ENCODE results near the gene PSMD13.
A peak's percentile ranks its signal among the peaks of the same experiment; 100 is the strongest.

The PSMD13 gene

GRCh38 chr11:208917-209260 lies 27.9 kb upstream of the PSMD13 start:
- peak overlapping the region; percentile 99 for H3K27ac ChIP-seq (replicated peaks)
- no peaks in the 10 kb centered on the region for H3K27me3 ChIP-seq (ENCODE audit: insufficient read depth, poor library complexity, severe bottlenecking)

GRCh38 chr11:209275-210121 lies 27.3 kb upstream of the PSMD13 start:
- DNase-seq (ENCODE audit: low read depth in 1 of 2, low spot score in 1 of 2): peak in 1 of 2 experiments; percentile 37
- H3K27ac ChIP-seq (replicated peaks): peak overlapping the region; percentile 99
- TF ChIP-seq POLR2AphosphoS5 (IDR thresholded peaks at IDR 0.05; ENCODE audit: low read depth) (no peak), SPI1 (IDR thresholded peaks at IDR 0.05; ENCODE audit: borderline replicate concordance, low read depth) (no peak), CTCF (IDR thresholded peaks at IDR 0.05; ENCODE audit: insufficient read depth, low read length) (no peak), GABPA (IDR thresholded peaks at IDR 0.05; ENCODE audit: low read depth) (no peak), REST (IDR thresholded peaks at IDR 0.05; ENCODE audit: insufficient replicate concordance, low read depth) (no peak)

More at GRCh38 chr11:208917-209260, 27.9 kb upstream of the PSMD13 start:
- DNase-seq (ENCODE audit: low read depth in 1 of 2, low spot score in 1 of 2): no peak
- H3K4me3 ChIP-seq (replicated peaks; ENCODE audit: insufficient read depth, low read length): peak overlapping the region; percentile 86
- no peak for TF ChIP-seq REST (IDR thresholded peaks at IDR 0.05; ENCODE audit: insufficient replicate concordance, low read depth)
- TF ChIP-seq POLR2AphosphoS5 (IDR thresholded peaks at IDR 0.05; ENCODE audit: low read depth): no peak
- no peak for TF ChIP-seq GABPA (IDR thresholded peaks at IDR 0.05; ENCODE audit: low read depth)
- no peak for TF ChIP-seq SPI1 (IDR thresholded peaks at IDR 0.05; ENCODE audit: borderline replicate concordance, low read depth)
- TF ChIP-seq CTCF (IDR thresholded peaks at IDR 0.05; ENCODE audit: insufficient read depth, low read length): no peak

GRCh38 chr11:210122-210802 lies 26.5 kb upstream of the PSMD13 start:
- DNase-seq (ENCODE audit: low read depth in 1 of 2, low spot score in 1 of 2): no peak
- TF ChIP-seq SPI1 (IDR thresholded peaks at IDR 0.05; ENCODE audit: borderline replicate concordance, low read depth) (no peak), GABPA (IDR thresholded peaks at IDR 0.05; ENCODE audit: low read depth) (no peak), REST (IDR thresholded peaks at IDR 0.05; ENCODE audit: insufficient replicate concordance, low read depth) (no peak), CTCF (IDR thresholded peaks at IDR 0.05; ENCODE audit: insufficient read depth, low read length) (no peak), POLR2AphosphoS5 (IDR thresholded peaks at IDR 0.05; ENCODE audit: low read depth) (no peak)
- no peaks in the 10 kb centered on the region for H3K27me3 ChIP-seq (ENCODE audit: insufficient read depth, poor library complexity, severe bottlenecking)
- H3K27ac ChIP-seq (replicated peaks): no peak overlapping the region
- no peak overlapping the region for H3K4me3 ChIP-seq (replicated peaks; ENCODE audit: insufficient read depth, low read length)

More at GRCh38 chr11:209275-210121, 27.3 kb upstream of the PSMD13 start:
- Histone ChIP-seq H3K27me3 (ENCODE audit: insufficient read depth, poor library complexity, severe bottlenecking) (no peaks in the 10 kb centered on the region), H3K4me3 (replicated peaks; ENCODE audit: insufficient read depth, low read length) (peak overlapping the region; percentile 86)
